Stimulated activated CD4-positive, alpha-beta T cell treated with anti-CD3 and anti-CD28 coated beads, Interleukin-4, amount 100 ng/mL, for 48 hours (primary cell): ENCODE results near the gene HNF4A.

Experiments
- DNase-seq, 2 donors: peaks; one replicate each; pipeline ENCODE4 v3.0.0-alpha.2; 2020; ENCODE audit warnings: low read depth in 2 of 2

Gene HNF4A

GRCh38 chr20:44392088-44392775 lies 36.7 kb downstream of the HNF4A start:
- DNase-seq: no peak

DNA sequence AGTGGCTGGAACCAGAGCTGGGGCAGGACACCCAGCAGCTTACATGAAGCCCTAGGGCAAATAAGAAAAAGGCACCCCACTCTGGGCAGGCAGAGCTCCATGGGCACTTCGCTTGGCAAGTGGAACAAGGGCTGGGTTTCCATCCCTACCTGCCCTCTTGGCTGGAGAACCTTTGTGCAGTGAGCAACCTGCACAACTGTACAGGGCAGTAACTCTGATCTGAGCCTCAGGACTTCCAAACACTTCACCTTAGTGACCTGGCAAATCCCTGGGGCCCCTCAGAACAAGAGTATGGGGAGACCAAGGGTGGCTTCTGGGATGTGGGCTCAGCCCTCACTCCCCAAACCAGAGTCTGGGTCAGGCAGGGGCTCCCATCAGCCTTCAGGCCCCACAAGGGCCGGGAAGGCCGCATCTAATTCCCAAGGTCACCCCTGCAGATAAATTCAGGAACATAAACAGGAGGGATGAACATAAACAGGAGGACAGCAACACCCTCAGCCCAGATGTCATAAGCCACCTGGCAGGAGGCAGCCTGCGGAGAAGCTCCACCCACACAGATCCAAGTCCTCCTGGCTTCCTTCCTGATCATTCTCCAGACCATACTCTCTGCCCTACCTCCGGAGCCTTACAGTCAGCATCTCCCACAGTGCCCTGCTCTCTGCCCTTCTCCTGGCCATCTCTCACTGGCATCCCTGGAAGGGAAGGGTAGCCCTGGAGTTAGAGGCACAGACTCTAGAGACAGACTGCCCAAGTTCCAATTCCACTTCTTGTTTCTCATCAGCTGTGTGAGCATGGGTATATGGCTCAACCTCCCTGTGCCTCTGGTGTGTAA lies 37.5 kb downstream of the HNF4A start:
- DNase-seq: no peak

DNA sequence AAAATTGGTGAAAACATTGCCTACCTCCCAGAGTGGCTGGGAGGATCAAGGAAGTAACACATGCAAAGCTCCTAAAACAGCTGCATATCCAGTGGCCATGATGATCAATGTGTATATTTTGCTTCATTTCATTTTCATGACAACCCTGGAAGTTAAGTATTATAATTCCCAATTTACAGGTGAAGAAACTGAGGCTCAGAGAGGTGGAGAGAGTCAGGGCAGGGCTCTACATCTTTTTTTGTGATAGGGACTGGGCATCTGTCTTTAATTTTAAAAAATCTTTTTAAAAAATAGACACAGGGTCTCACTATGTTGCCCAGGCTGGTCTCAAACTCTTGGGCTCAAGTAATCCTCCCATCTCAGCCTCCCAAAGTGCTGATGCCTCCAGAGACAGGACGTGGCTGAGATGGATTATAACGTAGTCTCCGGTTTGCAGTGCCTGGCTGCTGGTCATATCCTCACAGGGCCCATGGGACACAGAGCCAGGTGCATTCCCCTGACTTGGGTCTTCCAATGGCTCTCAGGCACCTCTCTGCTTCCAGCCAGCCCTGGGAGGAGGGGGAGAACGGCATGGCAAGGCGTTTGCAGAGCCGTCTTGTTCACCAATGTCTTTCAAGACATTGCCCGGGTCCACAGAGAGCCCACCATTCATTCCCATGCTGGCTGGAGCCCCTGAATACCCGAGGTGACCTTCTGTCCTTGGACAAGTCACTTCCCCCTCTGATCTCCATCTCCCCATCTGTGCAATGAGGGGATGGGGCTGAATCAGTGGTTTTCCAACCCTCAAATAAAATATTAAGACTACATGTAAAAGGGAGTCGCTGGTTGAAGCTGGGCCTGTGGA lies 38.3 kb downstream of the HNF4A start:
- no peak for DNase-seq

- DNase-seq: no peak
These were observed 38.9 kb downstream of the HNF4A start for GRCh38 chr20:44394452-44394701.

GRCh38 chr20:44394702-44395460 lies 39.4 kb downstream of the HNF4A start:
- no peak for DNase-seq

GRCh38 chr20:44395461-44396340 lies 40.2 kb downstream of the HNF4A start:
- DNase-seq: no peak

DNA sequence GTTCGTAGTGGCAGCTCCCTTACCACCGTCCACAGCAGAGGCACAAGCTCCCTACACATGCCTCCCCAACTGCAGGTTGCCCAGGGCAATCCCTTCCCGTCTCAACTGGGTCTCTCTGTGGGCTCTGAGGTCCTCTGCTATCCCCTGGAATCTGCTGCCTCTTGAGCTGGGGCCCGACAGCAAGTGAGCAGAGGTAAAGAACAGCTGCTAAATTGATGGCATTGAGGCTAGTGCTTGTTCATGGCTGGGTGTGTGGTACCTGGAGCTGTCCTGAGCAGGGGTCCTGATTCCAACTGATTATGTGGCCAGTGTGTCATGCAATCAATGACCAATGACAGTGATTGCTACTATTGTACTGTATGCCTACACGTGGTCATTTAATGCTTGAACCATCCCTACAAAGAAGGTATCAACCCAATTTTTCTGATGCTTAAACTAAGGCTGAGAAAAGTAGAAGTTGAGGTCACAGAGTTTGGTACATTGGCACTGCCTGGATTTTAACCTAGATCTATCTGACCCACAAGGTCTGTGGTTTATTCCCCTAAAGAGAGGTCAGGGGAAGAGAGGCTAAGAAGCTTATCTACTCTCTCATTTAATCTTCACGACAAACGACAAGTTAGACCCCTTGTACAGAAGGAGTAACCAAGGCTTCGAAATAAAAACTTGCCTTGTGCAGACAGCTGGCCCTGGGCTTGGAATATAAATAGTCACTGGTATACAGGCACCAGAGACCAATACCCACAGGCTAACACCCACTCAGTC lies 41.1 kb downstream of the HNF4A start:
- no peak for DNase-seq

- no peak for DNase-seq
These were observed 42.8 kb downstream of the HNF4A start for GRCh38 chr20:44398335-44398734.

DNA sequence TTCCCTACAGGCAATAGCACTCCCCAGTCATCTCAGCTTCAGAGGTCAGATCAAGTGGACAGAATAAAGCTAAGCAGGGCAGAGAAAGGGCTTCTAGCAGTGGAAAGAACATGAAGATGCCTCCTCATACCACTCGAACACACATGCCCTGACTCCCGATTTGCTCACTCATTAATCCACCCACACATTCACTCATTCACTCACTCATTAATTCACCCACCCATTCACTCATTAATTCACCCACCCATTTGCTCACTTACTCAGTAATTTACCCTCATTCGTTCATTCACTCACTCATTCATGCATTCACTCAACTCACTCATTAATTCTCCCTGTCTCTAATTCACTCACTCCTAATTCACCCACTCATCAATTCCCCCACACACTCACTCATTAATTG lies 43.9 kb downstream of the HNF4A start:
- DNase-seq: no peak

GRCh38 chr20:44400671-44400969 lies 45.1 kb downstream of the HNF4A start:
- DNase-seq: no peak

DNA sequence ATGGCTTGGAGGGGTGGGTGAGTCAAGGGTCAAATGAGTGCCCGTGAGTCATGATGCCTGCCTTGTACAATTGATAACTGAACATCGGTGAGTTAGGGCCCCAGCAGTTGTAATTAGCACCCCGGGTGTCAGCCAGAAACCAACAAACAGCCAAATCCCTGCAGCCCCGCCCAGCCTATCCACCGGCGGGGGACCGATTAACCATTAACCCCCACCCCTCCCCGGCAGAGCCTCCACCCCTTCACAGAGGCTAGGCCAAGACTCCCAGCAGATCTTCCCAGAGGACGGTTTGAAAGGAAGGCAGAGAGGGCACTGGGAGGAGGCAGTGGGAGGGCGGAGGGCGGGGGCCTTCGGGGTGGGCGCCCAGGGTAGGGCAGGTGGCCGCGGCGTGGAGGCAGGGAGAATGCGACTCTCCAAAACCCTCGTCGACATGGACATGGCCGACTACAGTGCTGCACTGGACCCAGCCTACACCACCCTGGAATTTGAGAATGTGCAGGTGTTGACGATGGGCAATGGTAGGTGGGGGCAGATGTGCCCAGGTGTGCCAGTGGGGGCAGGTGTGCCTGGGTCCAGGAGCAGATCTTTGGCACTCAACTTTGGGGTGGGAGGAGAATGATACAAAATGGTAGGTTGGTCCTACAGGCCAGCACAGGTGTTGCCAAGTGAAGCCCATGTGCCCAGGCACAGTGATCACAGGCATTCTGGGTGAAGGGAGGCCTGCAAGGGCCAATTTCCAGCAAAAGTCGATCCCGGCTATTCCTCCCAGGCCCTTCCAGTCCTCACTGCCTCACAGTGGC lies 45.7 kb downstream of the HNF4A start:
- DNase-seq: no peak

- DNase-seq: no peak
These were observed 46.4 kb downstream of the HNF4A start for GRCh38 chr20:44401770-44402390.

DNA sequence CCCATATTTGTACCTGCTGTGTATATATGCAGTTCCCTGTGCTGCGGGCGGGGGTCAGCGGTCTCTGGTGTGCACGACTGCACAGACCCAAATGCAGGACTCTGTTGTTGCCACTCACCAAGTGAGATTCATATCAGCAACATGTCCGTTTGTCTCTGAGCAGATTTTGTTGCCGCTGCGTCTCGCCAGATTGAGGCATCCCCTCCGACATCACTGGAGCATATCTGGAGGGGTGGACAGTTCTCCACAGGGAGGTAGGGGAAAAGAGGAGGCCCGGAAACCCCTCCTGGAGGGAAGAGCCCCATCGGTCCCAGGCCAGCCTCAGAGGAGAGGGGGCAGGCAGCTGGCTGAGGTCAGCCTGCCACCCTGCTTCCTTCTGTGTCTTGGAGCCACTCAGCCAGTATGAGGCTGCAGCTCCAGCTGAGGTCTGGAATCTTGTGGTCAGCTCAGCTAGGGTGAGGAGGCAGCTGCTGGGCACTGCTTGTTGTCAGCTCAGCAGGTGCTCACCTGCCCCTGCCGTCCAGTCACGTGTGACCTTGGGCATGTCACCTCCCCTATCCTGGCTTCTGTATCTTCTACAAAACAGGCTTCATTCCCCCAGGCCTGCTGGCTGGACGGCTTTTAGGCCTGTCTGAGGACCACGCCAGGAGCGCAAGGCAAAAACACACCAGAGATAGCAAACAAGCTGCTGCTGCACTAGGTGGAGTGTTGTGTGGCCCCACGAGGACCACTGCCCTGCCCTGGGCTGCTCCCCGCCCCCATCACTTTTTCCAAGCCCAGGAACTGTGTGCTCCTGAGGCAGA lies 47.1 kb downstream of the HNF4A start:
- no peak for DNase-seq

DNA sequence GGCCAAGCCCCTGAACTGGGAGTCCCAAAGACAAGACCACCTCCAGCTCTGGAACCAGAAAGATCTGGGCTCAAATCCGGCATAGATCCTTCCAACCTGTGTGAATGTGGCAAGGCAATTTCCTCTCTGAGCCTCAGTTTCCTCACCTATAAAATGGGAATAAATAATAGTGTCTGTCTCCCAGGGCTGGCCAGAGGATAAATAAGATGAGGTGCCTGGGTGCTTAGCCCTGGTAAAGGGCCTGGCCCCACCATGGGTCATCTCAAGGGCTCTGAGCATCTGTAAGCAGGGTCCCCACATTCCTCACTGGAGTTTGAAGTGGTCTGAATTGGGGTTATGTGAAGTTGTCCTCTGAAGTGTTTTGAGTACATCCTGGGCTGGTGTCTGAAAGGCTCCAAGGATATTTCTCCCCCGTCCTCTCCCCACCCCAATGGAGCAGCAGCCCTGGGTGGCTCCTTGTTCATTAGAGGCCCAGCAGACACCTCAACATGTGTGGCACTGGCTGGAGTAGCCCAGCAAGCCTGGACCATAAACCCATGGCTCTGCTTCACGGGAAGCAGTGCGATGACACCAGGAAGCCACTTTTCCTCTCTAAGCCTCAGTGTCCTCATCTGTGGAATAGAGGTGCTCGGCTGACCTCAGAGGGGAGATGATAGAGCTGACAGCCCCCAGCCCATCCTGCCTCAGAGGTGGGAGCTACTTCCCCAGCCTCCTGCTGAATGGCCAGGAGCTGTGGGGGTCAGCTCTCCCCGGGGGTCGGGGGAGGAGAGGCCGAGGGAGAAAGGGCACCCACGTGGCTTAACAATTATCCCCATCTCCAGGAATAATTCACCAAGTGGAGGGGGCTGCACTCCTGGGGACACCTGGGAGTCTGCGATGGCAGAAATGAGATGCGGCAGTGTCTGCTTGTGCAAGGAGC lies 48.0 kb downstream of the HNF4A start:
- no peak for DNase-seq

GRCh38 chr20:44404204-44405181 lies 49.0 kb downstream of the HNF4A start:
- no peak for DNase-seq

DNA sequence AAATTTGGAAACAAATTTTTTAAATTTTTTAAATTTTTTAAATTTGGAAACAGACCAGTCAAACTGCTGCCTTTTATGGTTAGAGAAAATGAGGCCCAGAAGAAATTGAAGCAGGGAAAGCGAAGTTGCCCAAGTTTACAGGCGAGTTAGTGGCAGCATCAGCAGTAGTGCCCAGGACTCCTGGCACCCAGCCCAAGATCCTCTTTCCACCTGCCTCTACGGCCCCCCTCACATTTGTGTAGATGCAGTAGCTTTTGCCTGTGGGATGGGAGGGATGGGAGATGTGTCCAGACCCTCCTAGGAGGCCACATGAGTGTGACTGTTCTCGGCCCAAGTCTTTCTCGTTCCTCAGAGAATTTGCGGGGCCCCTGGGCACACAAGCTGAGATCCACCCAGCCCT lies 49.8 kb downstream of the HNF4A start:
- no peak for DNase-seq
